Measurements from ENCODE around the gene ANKRD23. TPM values are rescaled to one million over a fixed set of nuclear protein-coding genes. Genes with fewer than 3 reads are reported as not detected.
A peak's percentile ranks its signal among the peaks of the same experiment; 100 is the strongest.

The ANKRD23 gene
- polyA plus RNA-seq, 1 of the 3 experiments (the other 2 are of a cell fraction): 3.1 TPM

GRCh38 chr2:96869822-96870625, 26.2 kb upstream of the ANKRD23 start, which contains the start of gene SEMA4C:
Gene SEMA4C (minus strand): TSS chr2:96870080. CDS start chr2:96867886, 2,194 bp downstream.
- 0 out of 2 replicates have a peak within 1 kb of the TSS, but pooled peaks have one; percentile 16 for H2AFZ ChIP-seq (ENCODE audit: low read depth)
- H3K36me3 ChIP-seq (replicated peaks in 1 of 2; ENCODE audit: control insufficient read depth in 1 of 2, insufficient read depth in 2 of 2, low read length in 1 of 2): peaks cover 0 to 23% of the 10 kb centered on the region in 2 experiments
- H3K9ac ChIP-seq: peak within 1 kb of the TSS; percentile 99
- peak within 1 kb of the TSS; percentile 94 to 95 for H3K4me3 ChIP-seq (ENCODE audit: low read depth in 2 of 2, low read length in 1 of 2)
- 3% methylated on average over 19 of the region's 93 CpGs for WGBS (ENCODE audit: low lambda C conversion rate)
- peaks cover 24% of the 10 kb centered on the region; the same call in 1 of the 2 replicates for H4K20me1 ChIP-seq (ENCODE audit: insufficient read depth)
- H3K27me3 ChIP-seq (ENCODE audit: insufficient read depth): no peaks in the 10 kb centered on the region
- H3K4me2 ChIP-seq: peak within 1 kb of the TSS; percentile 96
- H3K9me3 ChIP-seq: no peaks in the 10 kb centered on the region
- H3K79me2 ChIP-seq (ENCODE audit: insufficient read depth): peaks cover 38% of the 10 kb centered on the region
- DNase-seq: peak; percentile 86
- H3K9me2 ChIP-seq: no peaks in the 10 kb centered on the region
- H3K4me1 ChIP-seq (ENCODE audit: control insufficient read depth in 1 of 2, insufficient read depth in 2 of 2, low read depth in 1 of 2, low read length in 1 of 2): peaks cover 9 to 42% of the 10 kb centered on the region in 2 experiments; a peak in 2 of 4 replicates
- H3K27ac ChIP-seq (ENCODE audit: low read depth in 2 of 2, low read length in 1 of 2): peak within 1 kb of the TSS; percentile 83 to 92
- no peak for TF ChIP-seq GATA2 (CRISPR knock-in tag; IDR thresholded peaks at IDR 0.05)
- TF ChIP-seq, protein P1, sequence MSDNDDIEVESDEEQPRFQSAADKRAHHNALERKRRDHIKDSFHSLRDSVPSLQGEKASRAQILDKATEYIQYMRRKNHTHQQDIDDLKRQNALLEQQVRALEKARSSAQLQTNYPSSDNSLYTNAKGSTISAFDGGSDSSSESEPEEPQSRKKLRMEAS (IDR thresholded peaks at IDR 0.05; ENCODE audit: low read depth): no peak
- no peak for TF ChIP-seq CTCF (IDR thresholded peaks at IDR 0.05)
- POLR2A ChIA-PET: no interaction called here
- H3F3A ChIP-seq (replicated peaks; ENCODE audit: insufficient read depth): no peaks in the 10 kb centered on the region
- CTCF ChIA-PET: interaction anchor here (1.2 to 6.8 kb wide), 10 partner anchors 8 to 242 kb away, joined by 3 to 93 read pairs (median 9); partner anchors contain the start of genes ANKRD36 and ANKRD39

DNA sequence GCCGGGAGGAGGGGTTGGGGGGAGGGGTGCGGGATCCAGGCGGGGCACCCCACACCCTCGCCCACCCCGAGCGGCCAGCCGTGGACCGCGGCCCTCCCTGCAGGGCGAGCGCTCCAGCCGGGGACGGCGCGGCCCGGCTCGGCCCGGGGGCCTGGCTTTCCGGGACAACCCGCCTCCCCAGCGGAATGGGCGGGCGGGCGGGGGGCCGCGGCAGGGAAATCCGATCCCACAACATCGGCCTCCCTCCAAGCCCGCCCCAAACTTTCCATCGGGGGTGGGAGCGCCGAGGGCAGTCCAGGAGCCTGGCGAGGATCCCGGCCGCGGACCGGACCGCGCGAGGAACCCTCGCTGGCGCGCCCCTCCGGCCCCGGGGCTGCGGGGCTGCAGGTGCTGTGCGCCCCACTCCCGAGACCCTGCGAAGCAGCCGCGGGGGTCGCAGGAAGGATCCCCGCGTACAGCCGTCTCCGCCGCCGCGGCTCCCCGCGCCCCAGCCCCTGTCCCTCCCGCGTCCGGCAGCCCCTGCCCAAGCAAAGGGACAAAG, 25.5 kb upstream of the ANKRD23 start:
- Histone ChIP-seq H3K4me3 (ENCODE audit: low read depth in 2 of 2, low read length in 1 of 2) (peak overlapping the region; percentile 94 to 95), H3K79me2 (ENCODE audit: insufficient read depth) (peaks cover 38% of the 10 kb centered on the region), H3F3A (replicated peaks; ENCODE audit: insufficient read depth) (no peaks in the 10 kb centered on the region), H3K27ac (ENCODE audit: low read depth in 2 of 2, low read length in 1 of 2) (peak overlapping the region; percentile 83 to 92), H3K36me3 (replicated peaks in 1 of 2; ENCODE audit: control insufficient read depth in 1 of 2, insufficient read depth in 2 of 2, low read length in 1 of 2) (peaks cover 4 to 30% of the 10 kb centered on the region in 2 experiments), H2AFZ (ENCODE audit: low read depth) (0 out of 2 replicates have a peak overlapping the region, but pooled peaks have one; percentile 16), H3K27me3 (ENCODE audit: insufficient read depth) (no peaks in the 10 kb centered on the region), H3K9me3 (no peaks in the 10 kb centered on the region), H4K20me1 (ENCODE audit: insufficient read depth) (peaks cover 30% of the 10 kb centered on the region; the same call in 1 of the 2 replicates), H3K4me2 (peak overlapping the region; percentile 96), H3K9me2 (no peaks in the 10 kb centered on the region), H3K4me1 (ENCODE audit: control insufficient read depth in 1 of 2, insufficient read depth in 2 of 2, low read depth in 1 of 2, low read length in 1 of 2) (peaks cover 9 to 35% of the 10 kb centered on the region in 2 experiments; a peak in 2 of 4 replicates), H3K9ac (peak overlapping the region; percentile 99)
- CTCF ChIA-PET: interaction anchor here (1.2 to 6.8 kb wide), 13 partner anchors 9 to 299 kb away, joined by 3 to 93 read pairs (median 5); partner anchors contain the start of gene ANKRD39
- peak; percentile 85 for DNase-seq
- no CpG with 5 or more reads among the region's 64 CpGs for WGBS (ENCODE audit: low lambda C conversion rate)
- POLR2A ChIA-PET: interaction anchor here (0.9 to 2.0 kb wide), 3 partner anchors 12 to 54 kb away, joined by 3 to 27 read pairs (median 3); partner anchors contain the start of genes ANKRD39 and CNNM3
- TF ChIP-seq POLR2AphosphoS5 (IDR thresholded peaks at IDR 0.05; ENCODE audit: low read depth, low read length) (no peak), SIN3A (IDR thresholded peaks at IDR 0.05; ENCODE audit: borderline replicate concordance, low read depth, low read length) (0 out of 2 replicates have a peak, but pooled peaks have one; percentile 6)
